ENCODE data around the gene KY. TPM values are rescaled to one million over a fixed set of nuclear protein-coding genes. Genes with fewer than 3 reads are reported as not detected.

KY gene
- total and polyA plus RNA-seq, 4 donors, result 0.05 to 0.08 TPM; not detected in 2

DNA sequence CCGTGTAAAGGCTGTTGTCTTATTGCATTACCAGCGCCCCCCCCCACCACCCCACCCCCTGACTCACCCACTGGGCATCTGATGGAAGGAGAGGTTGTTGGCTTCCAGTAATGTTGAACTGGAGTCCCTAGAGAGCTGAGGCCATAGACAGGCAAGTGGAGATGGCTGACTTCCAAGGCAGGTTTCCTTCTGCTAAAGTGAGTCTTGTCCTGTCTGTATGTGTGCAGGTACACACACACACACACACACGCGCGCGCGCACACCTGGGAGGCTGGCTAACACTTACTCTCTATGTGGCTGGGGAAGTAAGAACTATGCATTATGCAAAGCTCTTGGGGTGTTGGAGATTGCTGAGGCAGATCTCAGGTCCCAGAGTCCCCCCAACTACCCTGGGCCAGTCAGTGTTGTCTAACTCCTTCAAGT lies 1.6 kb upstream of the KY start (continued):
- TF ChIP-seq, protein P1, sequence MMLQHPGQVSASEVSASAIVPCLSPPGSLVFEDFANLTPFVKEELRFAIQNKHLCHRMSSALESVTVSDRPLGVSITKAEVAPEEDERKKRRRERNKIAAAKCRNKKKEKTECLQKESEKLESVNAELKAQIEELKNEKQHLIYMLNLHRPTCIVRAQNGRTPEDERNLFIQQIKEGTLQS (IDR thresholded peaks at IDR 0.05), result no peak
- no peak for TF ChIP-seq YY1 (IDR thresholded peaks at IDR 0.05)

DNA sequence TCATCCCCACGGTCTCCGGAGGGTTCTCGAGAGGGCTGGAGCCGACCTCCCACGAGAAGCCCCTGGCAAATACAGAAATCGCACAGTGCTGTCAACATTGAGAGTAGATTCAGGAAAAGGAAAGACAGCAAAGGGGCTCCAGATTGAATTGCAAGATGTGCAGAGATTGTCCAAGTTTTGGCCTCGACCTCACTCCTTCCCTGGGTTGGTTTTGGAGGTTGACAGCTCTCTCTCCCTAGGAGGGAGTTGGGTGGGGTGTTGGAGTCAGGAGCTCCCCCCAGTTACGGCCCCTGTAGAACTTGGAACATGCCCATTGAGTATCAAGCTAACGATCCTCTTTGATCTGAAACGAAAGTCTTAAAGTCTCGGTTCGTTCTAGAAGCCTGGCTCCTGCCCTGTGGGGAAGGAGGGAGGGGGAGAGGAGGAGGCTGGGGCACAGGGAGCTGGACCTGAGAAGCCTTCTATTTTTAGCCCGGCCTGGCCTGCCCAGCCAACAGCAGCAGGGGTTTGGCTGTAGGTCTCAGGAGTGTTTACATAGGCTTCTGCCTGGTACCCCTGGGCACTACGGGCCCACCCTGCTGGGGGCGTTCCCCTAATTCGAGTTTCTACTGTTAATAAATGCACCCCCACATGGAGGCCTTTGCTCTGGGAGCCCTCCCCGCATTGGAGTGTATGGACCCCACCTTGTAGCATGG lies 672 bp upstream of the KY start:
- Histone ChIP-seq H3K27me3 (ENCODE audit: control insufficient read depth in 4 of 4, insufficient read depth in 4 of 4, low read length in 3 of 4) (peaks cover 0 to 4% (median 0%) of the 10 kb centered on the region in 4 donors), H3K4me1 (ENCODE audit: control insufficient read depth in 4 of 4, insufficient read depth in 4 of 4, low read length in 3 of 4) (peaks cover 4 to 12% (median 10%) of the 10 kb centered on the region in 4 donors), H3K9me3 (ENCODE audit: control insufficient read depth in 4 of 4, low read length in 3 of 4) (no peaks in the 10 kb centered on the region), H3K36me3 (ENCODE audit: control insufficient read depth in 4 of 4, insufficient read depth in 3 of 4, low read depth in 1 of 4, low read length in 3 of 4) (no peaks in the 10 kb centered on the region), H3K4me3 (ENCODE audit: low read depth in 1 of 3, low read length in 3 of 3) (peak overlapping the region in 1 of 3 donors; percentile 19), H3K27ac (ENCODE audit: low read depth in 1 of 2, low read length in 2 of 2) (no peak overlapping the region), H3K9ac (ENCODE audit: low read depth in 1 of 2, low read length in 2 of 2) (no peak overlapping the region)
- DNase-seq (ENCODE audit: low spot score), result no peak
- TF ChIP-seq TAF1 (conservative IDR thresholded peaks at IDR 0.05) (no peak), YY1 (IDR thresholded peaks at IDR 0.05) (no peak), HNF4A (conservative IDR thresholded peaks at IDR 0.05) (no peak), HNF4G (IDR thresholded peaks at IDR 0.05) (no peak), NR2F2 (IDR thresholded peaks at IDR 0.05) (no peak), RAD21 (IDR thresholded peaks at IDR 0.05) (no peak), RXRA (IDR thresholded peaks at IDR 0.05) (no peak), FOXA2 (IDR thresholded peaks at IDR 0.05) (no peak), GABPA (IDR thresholded peaks at IDR 0.05 in 1 of 2, conservative IDR thresholded peaks at IDR 0.05 in 1 of 2) (no peak)
- TF ChIP-seq, protein P1 (IDR thresholded peaks at IDR 0.05), result no peak
- TF ChIP-seq, protein P2, sequence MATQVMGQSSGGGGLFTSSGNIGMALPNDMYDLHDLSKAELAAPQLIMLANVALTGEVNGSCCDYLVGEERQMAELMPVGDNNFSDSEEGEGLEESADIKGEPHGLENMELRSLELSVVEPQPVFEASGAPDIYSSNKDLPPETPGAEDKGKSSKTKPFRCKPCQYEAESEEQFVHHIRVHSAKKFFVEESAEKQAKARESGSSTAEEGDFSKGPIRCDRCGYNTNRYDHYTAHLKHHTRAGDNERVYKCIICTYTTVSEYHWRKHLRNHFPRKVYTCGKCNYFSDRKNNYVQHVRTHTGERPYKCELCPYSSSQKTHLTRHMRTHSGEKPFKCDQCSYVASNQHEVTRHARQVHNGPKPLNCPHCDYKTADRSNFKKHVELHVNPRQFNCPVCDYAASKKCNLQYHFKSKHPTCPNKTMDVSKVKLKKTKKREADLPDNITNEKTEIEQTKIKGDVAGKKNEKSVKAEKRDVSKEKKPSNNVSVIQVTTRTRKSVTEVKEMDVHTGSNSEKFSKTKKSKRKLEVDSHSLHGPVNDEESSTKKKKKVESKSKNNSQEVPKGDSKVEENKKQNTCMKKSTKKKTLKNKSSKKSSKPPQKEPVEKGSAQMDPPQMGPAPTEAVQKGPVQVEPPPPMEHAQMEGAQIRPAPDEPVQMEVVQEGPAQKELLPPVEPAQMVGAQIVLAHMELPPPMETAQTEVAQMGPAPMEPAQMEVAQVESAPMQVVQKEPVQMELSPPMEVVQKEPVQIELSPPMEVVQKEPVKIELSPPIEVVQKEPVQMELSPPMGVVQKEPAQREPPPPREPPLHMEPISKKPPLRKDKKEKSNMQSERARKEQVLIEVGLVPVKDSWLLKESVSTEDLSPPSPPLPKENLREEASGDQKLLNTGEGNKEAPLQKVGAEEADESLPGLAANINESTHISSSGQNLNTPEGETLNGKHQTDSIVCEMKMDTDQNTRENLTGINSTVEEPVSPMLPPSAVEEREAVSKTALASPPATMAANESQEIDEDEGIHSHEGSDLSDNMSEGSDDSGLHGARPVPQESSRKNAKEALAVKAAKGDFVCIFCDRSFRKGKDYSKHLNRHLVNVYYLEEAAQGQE (IDR thresholded peaks at IDR 0.05), result no peak
- TF ChIP-seq, protein P3, sequence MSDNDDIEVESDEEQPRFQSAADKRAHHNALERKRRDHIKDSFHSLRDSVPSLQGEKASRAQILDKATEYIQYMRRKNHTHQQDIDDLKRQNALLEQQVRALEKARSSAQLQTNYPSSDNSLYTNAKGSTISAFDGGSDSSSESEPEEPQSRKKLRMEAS (IDR thresholded peaks at IDR 0.05), result no peak
- TF ChIP-seq, protein P4, sequence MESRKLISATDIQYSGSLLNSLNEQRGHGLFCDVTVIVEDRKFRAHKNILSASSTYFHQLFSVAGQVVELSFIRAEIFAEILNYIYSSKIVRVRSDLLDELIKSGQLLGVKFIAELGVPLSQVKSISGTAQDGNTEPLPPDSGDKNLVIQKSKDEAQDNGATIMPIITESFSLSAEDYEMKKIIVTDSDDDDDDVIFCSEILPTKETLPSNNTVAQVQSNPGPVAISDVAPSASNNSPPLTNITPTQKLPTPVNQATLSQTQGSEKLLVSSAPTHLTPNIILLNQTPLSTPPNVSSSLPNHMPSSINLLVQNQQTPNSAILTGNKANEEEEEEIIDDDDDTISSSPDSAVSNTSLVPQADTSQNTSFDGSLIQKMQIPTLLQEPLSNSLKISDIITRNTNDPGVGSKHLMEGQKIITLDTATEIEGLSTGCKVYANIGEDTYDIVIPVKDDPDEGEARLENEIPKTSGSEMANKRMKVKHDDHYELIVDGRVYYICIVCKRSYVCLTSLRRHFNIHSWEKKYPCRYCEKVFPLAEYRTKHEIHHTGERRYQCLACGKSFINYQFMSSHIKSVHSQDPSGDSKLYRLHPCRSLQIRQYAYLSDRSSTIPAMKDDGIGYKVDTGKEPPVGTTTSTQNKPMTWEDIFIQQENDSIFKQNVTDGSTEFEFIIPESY (IDR thresholded peaks at IDR 0.05), result no peak
- TF ChIP-seq, protein P5, sequence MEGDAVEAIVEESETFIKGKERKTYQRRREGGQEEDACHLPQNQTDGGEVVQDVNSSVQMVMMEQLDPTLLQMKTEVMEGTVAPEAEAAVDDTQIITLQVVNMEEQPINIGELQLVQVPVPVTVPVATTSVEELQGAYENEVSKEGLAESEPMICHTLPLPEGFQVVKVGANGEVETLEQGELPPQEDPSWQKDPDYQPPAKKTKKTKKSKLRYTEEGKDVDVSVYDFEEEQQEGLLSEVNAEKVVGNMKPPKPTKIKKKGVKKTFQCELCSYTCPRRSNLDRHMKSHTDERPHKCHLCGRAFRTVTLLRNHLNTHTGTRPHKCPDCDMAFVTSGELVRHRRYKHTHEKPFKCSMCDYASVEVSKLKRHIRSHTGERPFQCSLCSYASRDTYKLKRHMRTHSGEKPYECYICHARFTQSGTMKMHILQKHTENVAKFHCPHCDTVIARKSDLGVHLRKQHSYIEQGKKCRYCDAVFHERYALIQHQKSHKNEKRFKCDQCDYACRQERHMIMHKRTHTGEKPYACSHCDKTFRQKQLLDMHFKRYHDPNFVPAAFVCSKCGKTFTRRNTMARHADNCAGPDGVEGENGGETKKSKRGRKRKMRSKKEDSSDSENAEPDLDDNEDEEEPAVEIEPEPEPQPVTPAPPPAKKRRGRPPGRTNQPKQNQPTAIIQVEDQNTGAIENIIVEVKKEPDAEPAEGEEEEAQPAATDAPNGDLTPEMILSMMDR (IDR thresholded peaks at IDR 0.05; ENCODE audit: low read depth, low read length, missing input control), result no peak
- WGBS, result 19% methylated on average over 17 of the region's 17 CpGs

Measured in liver (tissue), 9 donors.